Measurements from ENCODE around the gene JMJD1C. TPM values are rescaled to one million over a fixed set of nuclear protein-coding genes. Genes with fewer than 3 reads are reported as not detected.

The JMJD1C gene
- total RNA-seq, 1 experiment from 2014 or later: 67.6 TPM

DNA sequence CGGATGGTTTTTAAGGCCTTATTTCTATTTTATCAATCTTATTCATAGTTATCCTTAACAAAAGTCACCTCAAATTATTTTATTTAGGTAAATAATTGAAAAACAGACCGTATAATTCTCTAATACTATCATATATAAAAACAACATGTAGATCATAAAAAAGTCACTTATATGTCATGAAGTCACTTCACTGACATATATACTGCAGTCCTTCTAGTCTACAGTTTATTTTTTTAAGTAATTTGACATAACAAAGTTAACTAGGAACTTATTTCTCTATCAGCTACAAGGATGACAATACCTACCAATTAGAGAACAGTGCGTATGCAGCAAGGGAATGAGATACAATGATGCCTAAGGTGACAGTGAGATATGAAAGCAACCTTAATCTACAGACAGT, 26.2 kb downstream of the JMJD1C start:
- DNase-seq: no peak
- H3K36me3 Mint-ChIP-seq (ENCODE audit: insufficient read depth, unreplicated experiment): no peaks in the 10 kb centered on the region
- no peak overlapping the region for H3K27ac Mint-ChIP-seq (ENCODE audit: unreplicated experiment)
- intact Hi-C loops (cut with micrococcal nuclease; ENCODE audit: unreplicated experiment): loop anchor here (10.0 kb wide), 1 partner anchor 175 kb away; no protein-coding TSS in a partner anchor
- TF ChIP-seq CTCF (IDR thresholded peaks at IDR 0.05; ENCODE audit: unreplicated experiment): no peak
- peaks cover 18% of the 10 kb centered on the region for H3K4me1 Mint-ChIP-seq (ENCODE audit: low read depth, unreplicated experiment)
- no TSS peak for BruUV-seq (replicated peaks)
- no peak overlapping the region for H3K4me3 Mint-ChIP-seq (ENCODE audit: low read depth, unreplicated experiment)
- H3K9me3 Mint-ChIP-seq (ENCODE audit: low read depth, unreplicated experiment): no peaks in the 10 kb centered on the region
- no peaks in the 10 kb centered on the region for H3K27me3 Mint-ChIP-seq (ENCODE audit: unreplicated experiment)
- CTCF ChIA-PET: interaction anchor here (0.6 kb wide), 1 partner anchor 20 kb away, joined by 3 read pairs; no protein-coding TSS in a partner anchor

GRCh38 chr10:63438506-63439498, 27.0 kb downstream of the JMJD1C start:
- intact Hi-C loops (cut with micrococcal nuclease; ENCODE audit: unreplicated experiment): loop anchor here (10.0 kb wide), 1 partner anchor 174 kb away; no protein-coding TSS in a partner anchor
- no TSS peak for BruUV-seq (replicated peaks)
- Mint-ChIP-seq H3K4me1 (ENCODE audit: low read depth, unreplicated experiment) (peaks cover 26% of the 10 kb centered on the region), H3K4me3 (ENCODE audit: low read depth, unreplicated experiment) (no peak overlapping the region), H3K27me3 (ENCODE audit: unreplicated experiment) (no peaks in the 10 kb centered on the region), H3K36me3 (ENCODE audit: insufficient read depth, unreplicated experiment) (no peaks in the 10 kb centered on the region), H3K9me3 (ENCODE audit: low read depth, unreplicated experiment) (no peaks in the 10 kb centered on the region), H3K27ac (ENCODE audit: unreplicated experiment) (no peak overlapping the region)
- TF ChIP-seq CTCF (IDR thresholded peaks at IDR 0.05; ENCODE audit: unreplicated experiment): no peak
- CTCF ChIA-PET: interaction anchor here (1.0 to 1.7 kb wide), 2 partner anchors 10 to 28 kb away, joined by 3 to 4 read pairs; no protein-coding TSS in a partner anchor
- no peak for DNase-seq

- CTCF ChIA-PET: interaction anchor here (1.0 to 1.7 kb wide), 2 partner anchors 8 to 29 kb away, joined by 3 to 4 read pairs; no protein-coding TSS in a partner anchor
- H3K27ac Mint-ChIP-seq (ENCODE audit: unreplicated experiment): no peak overlapping the region
- no peaks in the 10 kb centered on the region for H3K9me3 Mint-ChIP-seq (ENCODE audit: low read depth, unreplicated experiment)
- H3K4me1 Mint-ChIP-seq (ENCODE audit: low read depth, unreplicated experiment): peaks cover 29% of the 10 kb centered on the region
- BruUV-seq (replicated peaks): no TSS peak
- no peaks in the 10 kb centered on the region for H3K36me3 Mint-ChIP-seq (ENCODE audit: insufficient read depth, unreplicated experiment)
- no peak overlapping the region for H3K4me3 Mint-ChIP-seq (ENCODE audit: low read depth, unreplicated experiment)
- no peak for TF ChIP-seq CTCF (IDR thresholded peaks at IDR 0.05; ENCODE audit: unreplicated experiment)
- intact Hi-C loops (cut with micrococcal nuclease; ENCODE audit: unreplicated experiment): loop anchor here (10.0 kb wide), 1 partner anchor 173 kb away; no protein-coding TSS in a partner anchor
- no peak for DNase-seq
- H3K27me3 Mint-ChIP-seq (ENCODE audit: unreplicated experiment): no peaks in the 10 kb centered on the region
These were observed 28.4 kb downstream of the JMJD1C start for GRCh38 chr10:63437116-63437949.

DNA sequence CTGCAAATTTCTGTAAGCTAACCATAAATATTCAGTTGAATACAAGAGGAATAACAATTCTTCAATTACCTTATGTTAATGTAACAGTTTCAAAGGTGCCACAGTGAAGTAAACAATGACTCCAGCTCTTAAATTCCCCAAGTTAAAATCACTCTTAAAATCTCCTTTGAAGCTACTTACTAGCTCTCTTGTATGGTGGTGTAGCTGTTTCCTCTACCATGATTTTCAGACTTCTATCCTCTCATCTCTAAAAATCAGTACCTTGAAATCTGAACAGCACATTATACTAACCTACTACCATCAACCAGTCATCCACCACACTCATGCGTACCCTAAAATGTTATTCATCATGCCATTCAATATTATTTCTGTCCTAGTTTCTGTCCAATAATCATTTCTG, 29.6 kb downstream of the JMJD1C start:
- intact Hi-C loops (cut with micrococcal nuclease; ENCODE audit: unreplicated experiment): loop anchor here (10.0 kb wide), 1 partner anchor 171 kb away; no protein-coding TSS in a partner anchor
- CTCF ChIA-PET: interaction anchor here (0.6 kb wide), 1 partner anchor 69 kb away, joined by 5 read pairs; no protein-coding TSS in a partner anchor
- H3K27ac Mint-ChIP-seq (ENCODE audit: unreplicated experiment): no peak overlapping the region

More for the DNA sequence above, 29.6 kb downstream of the JMJD1C start:
- H3K27me3 Mint-ChIP-seq (ENCODE audit: unreplicated experiment): no peaks in the 10 kb centered on the region
- TF ChIP-seq CTCF (IDR thresholded peaks at IDR 0.05; ENCODE audit: unreplicated experiment): no peak
- DNase-seq: no peak
- H3K36me3 Mint-ChIP-seq (ENCODE audit: insufficient read depth, unreplicated experiment): peaks cover 3% of the 10 kb centered on the region
- no TSS peak for BruUV-seq (replicated peaks)
- peaks cover 32% of the 10 kb centered on the region for H3K4me1 Mint-ChIP-seq (ENCODE audit: low read depth, unreplicated experiment)
- H3K9me3 Mint-ChIP-seq (ENCODE audit: low read depth, unreplicated experiment): no peaks in the 10 kb centered on the region
- no peak overlapping the region for H3K4me3 Mint-ChIP-seq (ENCODE audit: low read depth, unreplicated experiment)
